Left colon (tissue), 2 donors: ENCODE measurements around the gene DLL4. TPM values are rescaled to one million over a fixed set of nuclear protein-coding genes. Genes with fewer than 3 reads are reported as not detected.

Source experiments
- ATAC-seq: fragments of 200-7000 bp; cut with Tn5 transposase; one replicate; pipeline ENCODE4 v1.9.1; 2020; ENCODE audit warnings: mild to moderate bottlenecking, moderate library complexity
- DNase-seq, 2 donors: peaks; one replicate each; pipeline ENCODE4 v3.0.0-alpha.2; 2020
- intact Hi-C, 2 donors: fragments of 100-400 bp; cut with DNase I in 1 of 2; cut with micrococcal nuclease in 1 of 2; formaldehyde crosslinking; loops; one replicate each; pipeline versions ENCODE4 v1.11.2 to v1.14.0; 2022; cut with DNase I, micrococcal nuclease
- long read RNA-seq: library from polyadenylated mRNA; unstranded; transcript quantifications from one replicate; pipeline ENCODE4 v2.0.0, GENCODE V29; 2021
- total RNA-seq, 2 donors: library from RNA; stranded (reverse); fragmentation: NEBNext Ultra II Directional; extraction: Animal tissue kit (Norgen Biotek cat#: 25700); gene quantifications; one replicate each; pipeline ENCODE4 v1.2.1, GENCODE V29; 2021
- donor health status: DM: no; HTN: no; CAD: no.
- donor health status: DM: yes; HTN: yes; CAD: no.

DLL4 gene
- 10 to 100 TPM; 14.0 to 15.9 TPM for total RNA-seq
- long read RNA-seq, transcript DLL4-204 (11 exons, 3,433 nt), result major isoform, 5 of 43 reads
- long read RNA-seq, partial matches to known transcripts, result 37 of 43 reads
- long read RNA-seq, other reads (novel, unspliced or antisense), result 1 of 43 reads

- peak; percentile 51 for ATAC-seq
- intact Hi-C loops, result no loop called here
- DNase-seq, result peak; percentile 86 to 90
These were observed at the start of gene DLL4 for GRCh38 chr15:40928821-40929659. DLL4 (plus strand) TSS chr15:40929340; CDS start chr15:40929669, 329 bp downstream.

- DNase-seq, result peak in 1 of 2 donors; percentile 70
These were observed 49.5 kb upstream of the DLL4 start for GRCh38 chr15:40879609-40880008.

GRCh38 chr15:40881351-40881750 lies 47.8 kb upstream of the DLL4 start:
- DNase-seq (no peak), ATAC-seq (no peak)
- intact Hi-C loops, result no loop called here

More at GRCh38 chr15:40879609-40880008, 49.5 kb upstream of the DLL4 start:
- ATAC-seq, result peak; percentile 95
- intact Hi-C loops, result no loop called here

GRCh38 chr15:40886586-40886985 lies 42.6 kb upstream of the DLL4 start:
- ATAC-seq, result peak; percentile 23

GRCh38 chr15:40889112-40889511 lies 40.0 kb upstream of the DLL4 start:
- DNase-seq (no peak), ATAC-seq (no peak)
- intact Hi-C loops, result no loop called here

More at GRCh38 chr15:40886586-40886985, 42.6 kb upstream of the DLL4 start:
- no peak for DNase-seq
- intact Hi-C loops, result no loop called here

GRCh38 chr15:40891138-40891537 lies 38.0 kb upstream of the DLL4 start:
- ATAC-seq (no peak), DNase-seq (no peak)
- intact Hi-C loops, result loop anchor here in 1 of 2 donors (5.0 kb wide), 1 partner anchor 34 kb away; no protein-coding TSS in a partner anchor

GRCh38 chr15:40891810-40892446 lies 37.2 kb upstream of the DLL4 start:
- peak; percentile 51 for ATAC-seq
- intact Hi-C loops, result loop anchor here in 1 of 2 donors (5.0 kb wide), 1 partner anchor 35 kb away; no protein-coding TSS in a partner anchor
- DNase-seq, result peak in 1 of 2 donors; percentile 67

- DNase-seq (no peak), ATAC-seq (peak; percentile 29)
- intact Hi-C loops, result loop anchor here in 1 of 2 donors (5.0 kb wide), 1 partner anchor 35 kb away; no protein-coding TSS in a partner anchor
These were observed 36.6 kb upstream of the DLL4 start for GRCh38 chr15:40892447-40893012.

GRCh38 chr15:40893019-40893670 lies 36.0 kb upstream of the DLL4 start:
- ATAC-seq, result no peak
- intact Hi-C loops, result loop anchor here in 1 of 2 donors (5.0 kb wide), 1 partner anchor 36 kb away; no protein-coding TSS in a partner anchor
- DNase-seq, result no peak

- intact Hi-C loops, result loop anchor here in 1 of 2 donors (5.0 kb wide), 1 partner anchor 37 kb away; no protein-coding TSS in a partner anchor
- peak; percentile 98 to 99 for DNase-seq
- ATAC-seq, result peak; percentile 85
These were observed 35.1 kb upstream of the DLL4 start, which contains the start of gene VPS18 for GRCh38 chr15:40893733-40894680. VPS18 (plus strand) TSS chr15:40894450; CDS start chr15:40894769, 319 bp downstream.

- intact Hi-C loops, result loop anchor here in 1 of 2 donors (5.0 kb wide), 1 partner anchor 38 kb away; no protein-coding TSS in a partner anchor
These were observed 34.3 kb upstream of the DLL4 start for GRCh38 chr15:40894681-40895448.

GRCh38 chr15:40899536-40900207 lies 29.5 kb upstream of the DLL4 start:
- DNase-seq (no peak), ATAC-seq (no peak)
- intact Hi-C loops, result loop anchor here (5.0 to 10.0 kb wide), 2 partner anchors 285 to 288 kb away; no protein-coding TSS in a partner anchor

More at GRCh38 chr15:40894681-40895448, 34.3 kb upstream of the DLL4 start:
- peak; percentile 50 for ATAC-seq
- peak; percentile 58 to 72 for DNase-seq

GRCh38 chr15:40900256-40901052 lies 28.7 kb upstream of the DLL4 start:
- intact Hi-C loops, result loop anchor here (5.0 to 10.0 kb wide), 2 partner anchors 284 to 287 kb away; no protein-coding TSS in a partner anchor
- no peak for DNase-seq
- ATAC-seq, result no peak

- ATAC-seq, result no peak
- intact Hi-C loops, result loop anchor here (5.0 to 10.0 kb wide), 2 partner anchors 284 to 286 kb away; no protein-coding TSS in a partner anchor
- DNase-seq, result no peak
These were observed 28.1 kb upstream of the DLL4 start for GRCh38 chr15:40901053-40901443.
